Parathyroid adenoma (tissue), 2 donors: Measurements from ENCODE around the gene PRPSAP2.

Experiments used
- H2AFZ ChIP-seq: fragments of 300-600 bp; sonication (generic); one replicate; pipeline ENCODE4 v1.7.0; 2017; ENCODE audit warnings: antibody characterized with exemption, mild to moderate bottlenecking
- H3K27ac ChIP-seq: fragments of 300-600 bp; sonication (generic); one replicate; pipeline ENCODE4 v1.7.0; 2017
- H3K27me3 ChIP-seq: fragments of 300-600 bp; sonication (generic); one replicate; pipeline ENCODE4 v1.7.0; 2017; ENCODE audit warnings: low read length; ENCODE audit not compliant: control insufficient read depth, insufficient read depth
- H3K36me3 ChIP-seq: fragments of 300-600 bp; sonication (generic); one replicate; pipeline ENCODE4 v1.7.0; 2017; ENCODE audit warnings: low read length; ENCODE audit not compliant: control insufficient read depth, insufficient read depth
- H3K4me1 ChIP-seq: fragments of 300-600 bp; sonication (generic); one replicate; pipeline ENCODE4 v1.7.0; 2017; ENCODE audit warnings: control low read depth
- H3K4me2 ChIP-seq: fragments of 300-600 bp; sonication (generic); one replicate; pipeline ENCODE4 v1.7.0; 2017; ENCODE audit warnings: low read length
- H3K4me3 ChIP-seq: fragments of 300-600 bp; sonication (generic); one replicate; pipeline ENCODE4 v1.7.0; 2017; ENCODE audit warnings: low read depth, low read length
- H3K79me2 ChIP-seq: fragments of 300-600 bp; sonication (generic); one replicate; pipeline ENCODE4 v1.7.0; 2017; ENCODE audit warnings: control low read depth
- H3K9ac ChIP-seq: fragments of 300-600 bp; sonication (generic); one replicate; pipeline ENCODE4 v1.7.0; 2017; ENCODE audit warnings: mild to moderate bottlenecking
- H3K9me3 ChIP-seq: fragments of 300-600 bp; sonication (generic); one replicate; pipeline ENCODE4 v1.7.0; 2017; ENCODE audit warnings: low read length; ENCODE audit not compliant: control insufficient read depth
- CTCF ChIP-seq: fragments of 300-600 bp; sonication (generic); IDR thresholded peaks from one replicate; pipeline ENCODE4 v1.7.0; 2017; ENCODE audit warnings: antibody characterized with exemption, mild to moderate bottlenecking
- donor health status: primary hyperparathyroidism.

Gene PRPSAP2

DNA sequence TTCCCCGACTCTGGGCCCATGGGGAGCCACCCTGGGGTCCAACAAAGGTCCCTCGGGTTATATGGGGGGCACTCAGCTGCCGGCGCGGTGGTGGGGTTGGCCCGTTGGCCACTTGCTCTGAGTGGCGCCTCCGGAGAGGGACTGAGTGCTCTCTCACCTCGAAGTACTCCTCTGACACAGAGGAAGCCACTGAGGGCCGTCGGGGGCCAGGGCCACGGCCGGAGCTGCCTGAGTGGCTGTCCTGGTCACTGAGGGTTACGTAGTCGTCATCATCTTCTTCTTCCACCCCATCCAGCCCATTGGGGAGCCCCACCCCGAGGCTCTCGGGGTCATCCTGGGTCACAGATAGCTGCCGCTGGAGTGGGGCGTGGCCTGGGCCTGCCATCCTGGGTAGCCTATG lies 119.7 kb downstream of the PRPSAP2 start:
- Histone ChIP-seq H3K36me3 (no peaks in the 10 kb centered on the region), H2AFZ (no peak overlapping the region), H3K9me3 (no peaks in the 10 kb centered on the region), H3K27me3 (no peaks in the 10 kb centered on the region), H3K4me1 (no peaks in the 10 kb centered on the region), H3K4me3 (no peak overlapping the region), H3K9ac (no peak overlapping the region), H3K79me2 (no peaks in the 10 kb centered on the region), H3K27ac (no peak overlapping the region), H3K4me2 (no peak overlapping the region)
- no peak for TF ChIP-seq CTCF

DNA sequence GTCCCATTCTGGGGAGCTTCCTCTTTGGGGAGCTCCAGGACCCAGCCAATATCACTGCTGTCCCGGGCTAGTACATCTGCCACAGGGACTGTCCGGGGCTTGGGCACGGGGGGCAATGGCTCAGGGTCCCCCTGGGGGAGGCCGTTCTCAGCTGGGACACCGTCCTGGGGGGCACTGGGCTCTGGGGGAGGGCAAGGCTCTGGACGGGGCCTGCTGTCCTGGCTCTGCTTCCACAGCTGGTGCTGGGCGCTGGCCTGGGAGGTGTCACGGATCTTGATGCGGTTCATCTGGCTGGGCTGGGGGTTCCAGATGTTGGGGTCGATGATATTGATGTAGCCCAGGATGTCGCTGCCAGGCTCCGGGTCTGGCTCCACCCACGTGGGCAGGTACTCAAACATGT lies 120.1 kb downstream of the PRPSAP2 start:
- TF ChIP-seq CTCF: no peak
- Histone ChIP-seq H3K9me3 (no peaks in the 10 kb centered on the region), H3K36me3 (no peaks in the 10 kb centered on the region), H2AFZ (no peak overlapping the region), H3K4me3 (no peak overlapping the region), H3K4me2 (no peak overlapping the region), H3K9ac (no peak overlapping the region), H3K27me3 (no peaks in the 10 kb centered on the region), H3K79me2 (no peaks in the 10 kb centered on the region), H3K27ac (no peak overlapping the region), H3K4me1 (no peaks in the 10 kb centered on the region)

- Histone ChIP-seq H3K79me2 (no peaks in the 10 kb centered on the region), H2AFZ (no peak overlapping the region), H3K36me3 (no peaks in the 10 kb centered on the region), H3K9ac (no peak overlapping the region), H3K27ac (no peak overlapping the region), H3K9me3 (no peaks in the 10 kb centered on the region), H3K4me1 (no peaks in the 10 kb centered on the region), H3K4me3 (no peak overlapping the region), H3K4me2 (no peak overlapping the region), H3K27me3 (no peaks in the 10 kb centered on the region)
- TF ChIP-seq CTCF: no peak
These were observed 120.7 kb downstream of the PRPSAP2 start for GRCh38 chr17:18978655-18979054.
